HCT116 (cell line): Measurements from ENCODE around the gene ORC4. TPM values are rescaled to one million over a fixed set of nuclear protein-coding genes. Genes with fewer than 3 reads are reported as not detected.

Experiments
- ATAC-seq: fragments of 200-7000 bp; cut with Tn5 transposase; 2 replicates; pipeline ENCODE4 v1.9.1; 2020; ENCODE audit warnings: mild to moderate bottlenecking, moderate library complexity
- BruUV-seq: library from RNA; stranded (reverse); fragments of 400-500 nt; replicated peaks from 2 replicates; lab custom pipeline; 2021; lab: Mats Ljungman, UMichigan
- CTCF ChIA-PET: fragments of 300-600 bp; sonication (Branson Sonifier 250); formaldehyde crosslinking; loops from one replicate; lab custom pipeline; 2021; ENCODE audit warnings: antibody characterized with exemption; lab: Charles Lee
- POLR2A ChIA-PET: fragments of 300-600, 350-600 bp; sonication (Branson Sonifier 250); formaldehyde crosslinking; loops from one replicate; lab custom pipeline; 2021; ENCODE audit warnings: antibody characterized with exemption; lab: Charles Lee
- RAD21 ChIA-PET, 2 experiments: fragments of 300-600 bp; sonication (Branson Sonifier 250); formaldehyde crosslinking; loops; one replicate each; lab custom pipeline; 2023; ENCODE audit warnings: low total read pairs in 2 of 2; ENCODE audit not compliant: uncharacterized antibody in 2 of 2, unreplicated experiment in 2 of 2, low non-redundant PET in 1 of 2; lab: Charles Lee
- DNase-seq: peaks from one replicate; pipeline ENCODE4 v3.0.0-alpha.2; 2010; ENCODE audit warnings: low read depth, low spot score
- H2AFZ ChIP-seq: fragments of 200-600 bp; shearing (Covaris generic), sonication (generic); 2 replicates; pipeline ENCODE4 v1.6.1; 2017; ENCODE audit warnings: low read depth, mixed run types, mixed read lengths, antibody characterized with exemption, low read length; ENCODE audit not compliant: poor library complexity, severe bottlenecking
- H3K27ac ChIP-seq: 2 replicates; pipeline ENCODE4 v1.5.1; 2012; ENCODE audit warnings: low read depth, low read length
- H3K27me3 ChIP-seq: fragments of 200-600 bp; sonication (generic); 2 replicates; pipeline ENCODE4 v1.6.1; 2016; ENCODE audit warnings: mixed run types, low read length, mixed read lengths; ENCODE audit not compliant: insufficient read depth
- H3K36me3 ChIP-seq, 2 experiments: fragments of 200-500 bp in 1 of 2; fragments of 200-600 bp in 1 of 2; sonication (Bioruptor generic) in 1 of 2; sonication (generic) in 1 of 2; 2 replicates each; pipeline versions ENCODE4 v1.5.1 to v1.6.1; 2014 to 2016; ENCODE audit warnings: low read length in 2 of 2, inconsistent platforms in 1 of 2, mixed read lengths in 1 of 2, mixed run types in 1 of 2; ENCODE audit not compliant: insufficient read depth in 2 of 2, control insufficient read depth in 1 of 2
- H3K4me1 ChIP-seq, 2 experiments: fragments of 200-600 bp in 1 of 2; sonication (generic) in 1 of 2; 2 replicates each; pipeline versions ENCODE4 v1.5.1 to v1.6.1; 2012 to 2017; ENCODE audit warnings: low read length in 2 of 2, inconsistent platforms in 1 of 2, mild to moderate bottlenecking in 1 of 2, mixed read lengths in 1 of 2, mixed run types in 1 of 2, moderate library complexity in 1 of 2; ENCODE audit not compliant: insufficient read depth in 2 of 2, control insufficient read depth in 1 of 2
- H3K4me2 ChIP-seq: fragments of 200-600 bp; sonication (generic); 2 replicates; pipeline ENCODE4 v1.6.1; 2017; ENCODE audit warnings: mixed run types, low read length, mixed read lengths
- H3K4me3 ChIP-seq, 2 experiments: fragments of 200-600 bp in 1 of 2; sonication (generic) in 1 of 2; replicated peaks in 1 of 2; 2 replicates each; pipeline ENCODE4 v1.5.1; 2011 to 2016; ENCODE audit warnings: low read length in 2 of 2, control low read depth in 1 of 2, low read depth in 1 of 2, mild to moderate bottlenecking in 1 of 2, mixed read lengths in 1 of 2, mixed run types in 1 of 2
- H3K79me2 ChIP-seq: fragments of 200-600 bp; sonication (generic); 2 replicates; pipeline ENCODE4 v1.6.1; 2017; ENCODE audit warnings: mild to moderate bottlenecking, mixed run types, low read length, moderate library complexity, mixed read lengths; ENCODE audit not compliant: insufficient read depth
- H3K9ac ChIP-seq: fragments of 200-600 bp; sonication (generic); 2 replicates; pipeline ENCODE4 v1.6.1; 2016; ENCODE audit warnings: low read length, mixed read lengths
- H3K9me2 ChIP-seq: fragments of 200-600 bp; sonication (generic), shearing (Covaris generic); 2 replicates; pipeline ENCODE4 v1.6.1; 2017; ENCODE audit warnings: mixed run types, mild to moderate bottlenecking, moderate library complexity; ENCODE audit not compliant: insufficient read depth
- H3K9me3 ChIP-seq, 2 experiments: fragments of 200-500 bp in 1 of 2; fragments of 200-600 bp in 1 of 2; sonication (Bioruptor generic) in 1 of 2; sonication (generic) in 1 of 2; 2 replicates each; pipeline ENCODE4 v1.6.1; 2014 to 2017; ENCODE audit warnings: low read length in 2 of 2, mixed read lengths in 2 of 2, inconsistent platforms in 1 of 2, low read depth in 1 of 2, mild to moderate bottlenecking in 1 of 2, mixed run types in 1 of 2, moderate library complexity in 1 of 2; ENCODE audit not compliant: control insufficient read depth in 1 of 2, insufficient read depth in 1 of 2
- H4K20me1 ChIP-seq: fragments of 200-600 bp; sonication (generic), shearing (Covaris generic); 2 replicates; pipeline ENCODE4 v1.6.1; 2017; ENCODE audit warnings: mixed run types, mild to moderate bottlenecking, moderate library complexity; ENCODE audit not compliant: insufficient read depth
- POLR2A ChIP-seq: IDR thresholded peaks from 2 replicates; pipeline ENCODE4 v1.7.0; 2011; ENCODE audit warnings: borderline replicate concordance; ENCODE audit not compliant: insufficient read depth, insufficient read length; ENCODE audit errors: extremely low read depth
- POLR2AphosphoS5 ChIP-seq: IDR thresholded peaks from 2 replicates; pipeline ENCODE4 v1.6.1; 2011; ENCODE audit warnings: mild to moderate bottlenecking, low read depth, low read length, moderate library complexity
- SIN3A ChIP-seq: IDR thresholded peaks from 2 replicates; pipeline ENCODE4 v1.6.1; 2012; ENCODE audit warnings: low read depth
- intact Hi-C: fragments of 100-400 bp; cut with micrococcal nuclease; formaldehyde crosslinking; loops from 2 replicates; pipeline ENCODE4 v1.10.0; 2022
- total RNA-seq: library from RNA; stranded (reverse); gene quantifications from one replicate; pipeline ENCODE4 v1.2.1, GENCODE V29; 2021; ENCODE audit not compliant: unreplicated experiment
- TF ChIP-seq, protein P1 (sequence below): IDR thresholded peaks from 2 replicates; pipeline ENCODE4 v1.6.1; 2012; ENCODE audit warnings: low read depth
- TF ChIP-seq, protein P2 (sequence below), 3 experiments: fragments of 200-600 bp in 1 of 3; sonication (generic) in 1 of 3; IDR thresholded peaks in 2 of 3; conservative IDR thresholded peaks in 1 of 3; 2 replicates each; pipeline ENCODE4 v1.5.1; 2012 to 2017; ENCODE audit warnings: low read depth in 2 of 3, low read length in 2 of 3, antibody characterized with exemption in 1 of 3, borderline replicate concordance in 1 of 3, control low read depth in 1 of 3, mild to moderate bottlenecking in 1 of 3, mixed read lengths in 1 of 3, mixed run types in 1 of 3, moderate library complexity in 1 of 3; ENCODE audit not compliant: insufficient read depth in 1 of 3

The ORC4 gene
- total RNA-seq, 1 experiment from 2014 or later: 51.0 TPM

DNA sequence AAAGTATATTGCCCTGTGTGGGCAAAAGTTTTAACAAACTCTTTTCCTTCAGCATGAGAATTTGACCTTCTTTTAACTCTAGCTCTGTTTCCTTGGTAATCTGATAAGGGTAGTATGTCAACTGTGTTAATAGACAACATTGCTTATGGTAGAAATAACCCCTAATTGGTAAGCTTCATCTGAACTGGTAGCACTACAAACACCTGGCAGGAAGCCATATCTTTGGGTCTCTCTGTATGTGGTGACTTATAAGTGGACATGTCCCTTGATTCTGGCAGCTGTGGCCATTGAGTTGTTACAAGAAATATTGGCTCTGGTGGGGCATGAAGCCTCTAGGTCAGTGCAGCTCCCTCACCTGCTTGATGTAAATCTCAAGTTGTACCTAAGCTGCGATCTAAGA is 47.3 kb upstream of the ORC4 start (continued):
- TF ChIP-seq, protein P1, sequence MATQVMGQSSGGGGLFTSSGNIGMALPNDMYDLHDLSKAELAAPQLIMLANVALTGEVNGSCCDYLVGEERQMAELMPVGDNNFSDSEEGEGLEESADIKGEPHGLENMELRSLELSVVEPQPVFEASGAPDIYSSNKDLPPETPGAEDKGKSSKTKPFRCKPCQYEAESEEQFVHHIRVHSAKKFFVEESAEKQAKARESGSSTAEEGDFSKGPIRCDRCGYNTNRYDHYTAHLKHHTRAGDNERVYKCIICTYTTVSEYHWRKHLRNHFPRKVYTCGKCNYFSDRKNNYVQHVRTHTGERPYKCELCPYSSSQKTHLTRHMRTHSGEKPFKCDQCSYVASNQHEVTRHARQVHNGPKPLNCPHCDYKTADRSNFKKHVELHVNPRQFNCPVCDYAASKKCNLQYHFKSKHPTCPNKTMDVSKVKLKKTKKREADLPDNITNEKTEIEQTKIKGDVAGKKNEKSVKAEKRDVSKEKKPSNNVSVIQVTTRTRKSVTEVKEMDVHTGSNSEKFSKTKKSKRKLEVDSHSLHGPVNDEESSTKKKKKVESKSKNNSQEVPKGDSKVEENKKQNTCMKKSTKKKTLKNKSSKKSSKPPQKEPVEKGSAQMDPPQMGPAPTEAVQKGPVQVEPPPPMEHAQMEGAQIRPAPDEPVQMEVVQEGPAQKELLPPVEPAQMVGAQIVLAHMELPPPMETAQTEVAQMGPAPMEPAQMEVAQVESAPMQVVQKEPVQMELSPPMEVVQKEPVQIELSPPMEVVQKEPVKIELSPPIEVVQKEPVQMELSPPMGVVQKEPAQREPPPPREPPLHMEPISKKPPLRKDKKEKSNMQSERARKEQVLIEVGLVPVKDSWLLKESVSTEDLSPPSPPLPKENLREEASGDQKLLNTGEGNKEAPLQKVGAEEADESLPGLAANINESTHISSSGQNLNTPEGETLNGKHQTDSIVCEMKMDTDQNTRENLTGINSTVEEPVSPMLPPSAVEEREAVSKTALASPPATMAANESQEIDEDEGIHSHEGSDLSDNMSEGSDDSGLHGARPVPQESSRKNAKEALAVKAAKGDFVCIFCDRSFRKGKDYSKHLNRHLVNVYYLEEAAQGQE: no peak

DNA sequence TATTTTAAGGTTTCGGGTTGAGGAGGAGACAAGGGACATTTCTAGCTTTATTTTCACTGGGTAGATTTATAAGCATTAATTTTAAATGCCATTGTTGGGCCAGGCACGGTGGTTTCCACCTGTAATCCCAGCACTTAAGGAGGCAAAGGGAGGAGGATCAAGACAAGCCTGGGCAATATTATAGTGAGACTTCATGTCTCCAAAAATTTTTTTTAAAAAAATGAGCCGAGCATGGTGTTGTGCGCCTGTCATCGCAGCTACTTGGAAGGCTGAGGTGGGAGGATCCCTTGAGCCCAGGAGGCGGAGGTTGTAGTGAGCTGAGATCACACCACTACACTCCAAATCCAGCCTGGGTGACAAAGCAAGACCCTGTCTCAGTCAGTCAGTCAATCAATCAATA is 45.4 kb upstream of the ORC4 start:
- Histone ChIP-seq H3K27ac (no peak overlapping the region), H4K20me1 (no peaks in the 10 kb centered on the region)
- CTCF ChIA-PET: interaction anchor here (0.9 kb wide), 1 partner anchor 45 kb away, joined by 3 read pairs; the partner anchor contains the start of genes MBD5 and ORC4
- DNase-seq: no peak
- TF ChIP-seq POLR2AphosphoS5 (no peak), SIN3A (no peak), POLR2A (no peak)
- TF ChIP-seq, protein P2, sequence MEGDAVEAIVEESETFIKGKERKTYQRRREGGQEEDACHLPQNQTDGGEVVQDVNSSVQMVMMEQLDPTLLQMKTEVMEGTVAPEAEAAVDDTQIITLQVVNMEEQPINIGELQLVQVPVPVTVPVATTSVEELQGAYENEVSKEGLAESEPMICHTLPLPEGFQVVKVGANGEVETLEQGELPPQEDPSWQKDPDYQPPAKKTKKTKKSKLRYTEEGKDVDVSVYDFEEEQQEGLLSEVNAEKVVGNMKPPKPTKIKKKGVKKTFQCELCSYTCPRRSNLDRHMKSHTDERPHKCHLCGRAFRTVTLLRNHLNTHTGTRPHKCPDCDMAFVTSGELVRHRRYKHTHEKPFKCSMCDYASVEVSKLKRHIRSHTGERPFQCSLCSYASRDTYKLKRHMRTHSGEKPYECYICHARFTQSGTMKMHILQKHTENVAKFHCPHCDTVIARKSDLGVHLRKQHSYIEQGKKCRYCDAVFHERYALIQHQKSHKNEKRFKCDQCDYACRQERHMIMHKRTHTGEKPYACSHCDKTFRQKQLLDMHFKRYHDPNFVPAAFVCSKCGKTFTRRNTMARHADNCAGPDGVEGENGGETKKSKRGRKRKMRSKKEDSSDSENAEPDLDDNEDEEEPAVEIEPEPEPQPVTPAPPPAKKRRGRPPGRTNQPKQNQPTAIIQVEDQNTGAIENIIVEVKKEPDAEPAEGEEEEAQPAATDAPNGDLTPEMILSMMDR (IDR thresholded peaks at IDR 0.05 in 2 of 3, conservative IDR thresholded peaks at IDR 0.05 in 1 of 3; ENCODE audit: borderline replicate concordance in 1 of 3, insufficient read depth in 1 of 3, low read depth in 2 of 3, low read length in 2 of 3): no peak
- TF ChIP-seq, all 23 proteins: peak for 0
- Histone ChIP-seq H3K79me2 (no peaks in the 10 kb centered on the region), H2AFZ (no peak overlapping the region), H3K27me3 (no peaks in the 10 kb centered on the region), H3K4me2 (no peak overlapping the region), H3K9ac (no peak overlapping the region), H3K9me3 (no peaks in the 10 kb centered on the region), H3K4me3 (no peak overlapping the region), H3K4me1 (no peaks in the 10 kb centered on the region), H3K36me3 (no peaks in the 10 kb centered on the region), H3K9me2 (no peaks in the 10 kb centered on the region)
- intact Hi-C loops: no loop called here
- RAD21 ChIA-PET: no interaction called here
- POLR2A ChIA-PET: no interaction called here
- ATAC-seq: no peak
- BruUV-seq: no TSS peak
